Purkinje cell (primary cell): ENCODE measurements around the gene STIM2. TPM values are rescaled to one million over a fixed set of nuclear protein-coding genes. Genes with fewer than 3 reads are reported as not detected.

ENCODE experiments used
- polyA plus RNA-seq: library from polyadenylated mRNA; unstranded; fragments of >200 nt; fragmentation: Nextera tagmentation; gene quantifications from 2 replicates; pipeline ENCODE4 v1.2.1, GENCODE V29; 2014

The STIM2 gene
- 17.8 and 25.0 TPM in 2 replicates for polyA plus RNA-seq

DNA sequence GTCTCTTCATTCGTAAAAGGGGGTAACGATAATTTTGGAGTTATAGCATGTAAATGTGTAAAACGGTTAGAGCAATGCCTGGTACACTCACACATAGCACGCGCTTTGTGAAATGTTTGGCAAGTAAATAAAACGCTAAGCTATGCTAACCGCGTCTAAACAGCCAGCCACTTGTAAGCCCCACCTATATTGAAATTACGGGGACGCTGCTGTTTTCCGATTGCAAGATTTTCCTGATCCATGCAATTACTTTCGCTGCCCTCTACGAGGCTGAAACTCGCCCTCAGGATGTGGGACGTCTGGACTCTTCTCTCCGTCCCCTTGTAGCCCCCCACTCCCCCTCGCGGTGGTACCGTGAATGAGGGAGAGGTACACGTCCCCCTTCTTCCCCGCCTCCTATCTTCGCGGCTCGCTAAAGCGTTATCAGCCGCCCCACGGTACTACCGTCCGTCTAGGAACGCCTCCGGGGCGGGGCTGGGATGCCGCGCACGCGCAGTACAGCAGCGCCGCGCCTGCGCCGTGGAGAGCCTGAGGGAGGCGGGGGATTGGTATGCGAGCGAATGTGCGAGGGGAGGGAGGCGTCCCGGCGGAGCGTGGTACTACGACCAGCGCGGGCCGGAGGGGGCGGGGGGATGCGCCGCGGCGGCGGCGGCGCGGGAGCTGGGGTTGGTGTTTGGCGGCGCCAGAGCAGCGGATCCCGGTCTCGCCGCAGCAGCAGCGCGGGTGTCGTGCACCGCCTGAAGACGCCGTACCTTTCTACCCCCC is at the start of gene STIM2:
TSS of gene STIM2 (plus strand) at position 685 of the 765 bp plus-strand sequence.

